Iris pigment epithelial cell (primary cell): ENCODE measurements around the gene IQGAP2.
"Not testable (repeated sequence)": the region's sequence is repeated elsewhere in the genome, so short reads cannot be mapped to it uniquely, and the experiment has no call there.

Experiments used
- DNase-seq: peaks from one replicate; pipeline ENCODE4 v3.0.0-alpha.2; 2011; ENCODE audit warnings: low read depth

The IQGAP2 gene

GRCh38 chr5:76402886-76403765 is at the start of gene IQGAP2:
IQGAP2 (plus strand) TSS chr5:76403285; CDS start chr5:76403546, 261 bp downstream.
- DNase-seq: peak; percentile 74

GRCh38 chr5:76356887-76357286 is 46.2 kb upstream of the IQGAP2 start:
- no peak for DNase-seq

GRCh38 chr5:76363352-76364225 is 39.5 kb upstream of the IQGAP2 start:
- no peak for DNase-seq

GRCh38 chr5:76364226-76364589 is 38.9 kb upstream of the IQGAP2 start:
- DNase-seq: no peak

GRCh38 chr5:76365561-76365960 is 37.5 kb upstream of the IQGAP2 start:
- no peak for DNase-seq

GRCh38 chr5:76366596-76366995 is 36.5 kb upstream of the IQGAP2 start:
- DNase-seq: no peak

- peak; percentile 72 for DNase-seq
Measured at GRCh38 chr5:76367623-76368371, 35.3 kb upstream of the IQGAP2 start.

- DNase-seq: no peak
Measured at GRCh38 chr5:76368941-76369340, 34.1 kb upstream of the IQGAP2 start.

GRCh38 chr5:76369668-76370067 is 33.4 kb upstream of the IQGAP2 start:
- not testable (repeated sequence) for DNase-seq

- peak; percentile 22 for DNase-seq
Measured at GRCh38 chr5:76371960-76372322, 31.1 kb upstream of the IQGAP2 start.

GRCh38 chr5:76372323-76373054 is 30.6 kb upstream of the IQGAP2 start:
- DNase-seq: peak; percentile 96

- peak; percentile 49 for DNase-seq
Measured at GRCh38 chr5:76376148-76376865, 26.8 kb upstream of the IQGAP2 start.

- no peak for DNase-seq
Measured at GRCh38 chr5:76376866-76377230, 26.2 kb upstream of the IQGAP2 start.

- no peak for DNase-seq
Measured at GRCh38 chr5:76378355-76378754, 24.7 kb upstream of the IQGAP2 start.

GRCh38 chr5:76379316-76379715 is 23.8 kb upstream of the IQGAP2 start:
- DNase-seq: peak; percentile 49

- DNase-seq: no peak
Measured at GRCh38 chr5:76379855-76380254, 23.2 kb upstream of the IQGAP2 start.

GRCh38 chr5:76380346-76381066 is 22.6 kb upstream of the IQGAP2 start:
- no peak for DNase-seq

- DNase-seq: no peak
Measured at GRCh38 chr5:76383126-76383832, 19.8 kb upstream of the IQGAP2 start.

- DNase-seq: no peak
Measured at GRCh38 chr5:76384189-76384588, 18.9 kb upstream of the IQGAP2 start.

- DNase-seq: no peak
Measured at GRCh38 chr5:76384705-76385104, 18.4 kb upstream of the IQGAP2 start.
